B cell (primary cell): Measurements from ENCODE around the gene CLVS2. TPM values are rescaled to one million over a fixed set of nuclear protein-coding genes. Genes with fewer than 3 reads are reported as not detected.

Experiments used
- ATAC-seq: fragments of 200-7000 bp; cut with Tn5 transposase; one replicate; pipeline ENCODE4 v1.10.0; 2021; ENCODE audit warnings: low read depth, mild to moderate bottlenecking, moderate number of reproducible peaks, moderate library complexity
- CTCF ChIA-PET: fragments of 350-600 bp; sonication (Branson Sonifier 250); formaldehyde crosslinking; loops from one replicate; lab custom pipeline; 2021; ENCODE audit warnings: antibody characterized with exemption, inconsistent platforms; lab: Charles Lee
- POLR2A ChIA-PET: fragments of 350-600 bp; sonication (Branson Sonifier 250); formaldehyde crosslinking; loops from one replicate; lab custom pipeline; 2021; ENCODE audit warnings: antibody characterized with exemption; lab: Charles Lee
- DNase-seq: peaks from one replicate; pipeline ENCODE4 v3.0.0; 2013
- H2AFZ ChIP-seq: 2 replicates; pipeline ENCODE4 v1.6.1; 2012; ENCODE audit warnings: mild to moderate bottlenecking, low read depth, low read length; ENCODE audit not compliant: insufficient read depth, poor library complexity, severe bottlenecking
- H3K27ac ChIP-seq, 2 donors: 1 replicate in 1 of 2; 2 replicates in 1 of 2; pipeline ENCODE4 v1.5.1; 2012 to 2013; ENCODE audit warnings: low read length in 2 of 2, mild to moderate bottlenecking in 2 of 2, moderate library complexity in 1 of 2
- H3K27me3 ChIP-seq, 4 experiments: fragments of 200-600 bp in 1 of 4; sonication (generic) in 1 of 4; replicated peaks in 1 of 4; 1 replicate in 2 of 4; 2 replicates in 2 of 4; pipeline versions ENCODE4 v1.6.1 to v1.7.0; 2013 to 2016; ENCODE audit warnings: low read length in 3 of 4, mild to moderate bottlenecking in 2 of 4, mixed read lengths in 1 of 4, moderate library complexity in 1 of 4; ENCODE audit not compliant: insufficient read depth in 4 of 4, control insufficient read depth in 3 of 4; ENCODE audit errors: control extremely low read depth in 1 of 4
- H3K36me3 ChIP-seq, 2 experiments: replicated peaks in 1 of 2; 1 replicate in 1 of 2; 2 replicates in 1 of 2; pipeline versions ENCODE4 v1.6.1 to v1.7.1; 2013; ENCODE audit warnings: low read length in 1 of 2; ENCODE audit not compliant: insufficient read depth in 2 of 2, control insufficient read depth in 1 of 2; ENCODE audit errors: control extremely low read depth in 1 of 2, extremely low read depth in 1 of 2
- H3K4me1 ChIP-seq, 2 donors: fragments of 200-600 bp in 1 of 2; sonication (generic) in 1 of 2; 1 replicate in 1 of 2; 2 replicates in 1 of 2; pipeline versions ENCODE4 v1.5.1 to v1.6.1; 2013 to 2017; ENCODE audit warnings: low read length in 2 of 2; ENCODE audit not compliant: control insufficient read depth in 2 of 2, insufficient read depth in 2 of 2
- H3K4me2 ChIP-seq: replicated peaks from 2 replicates; pipeline ENCODE3; 2012; ENCODE audit warnings: mild to moderate bottlenecking, low read depth, low read length; ENCODE audit not compliant: poor library complexity, severe bottlenecking
- H3K4me3 ChIP-seq, 5 experiments: fragments of 200-600 bp in 1 of 5; sonication (generic) in 1 of 5; 1 replicate in 3 of 5; 2 replicates in 2 of 5; pipeline versions ENCODE4 v1.5.1 to v1.7.0; 2011 to 2016; ENCODE audit warnings: low read length in 4 of 5, mild to moderate bottlenecking in 4 of 5, low read depth in 2 of 5, control low read depth in 1 of 5, moderate library complexity in 1 of 5; ENCODE audit not compliant: insufficient read depth in 1 of 5; ENCODE audit errors: control extremely low read depth in 1 of 5, extremely low read depth in 1 of 5
- H3K79me2 ChIP-seq: fragments of 200-600 bp; sonication (generic); one replicate; pipeline ENCODE4 v1.6.0; 2016; ENCODE audit warnings: low read length; ENCODE audit not compliant: control insufficient read depth, insufficient read depth
- H3K9ac ChIP-seq: fragments of 200-600 bp; sonication (generic); 2 replicates; pipeline ENCODE4 v1.6.1; 2017; ENCODE audit warnings: mild to moderate bottlenecking, low read length, moderate library complexity
- H3K9me3 ChIP-seq, 3 donors: one replicate each; pipeline versions ENCODE4 v1.6.1 to v1.7.1; 2013; ENCODE audit warnings: low read length in 2 of 3; ENCODE audit not compliant: control insufficient read depth in 2 of 3, insufficient read depth in 1 of 3; ENCODE audit errors: control extremely low read depth in 1 of 3
- H4K20me1 ChIP-seq: 2 replicates; pipeline ENCODE4 v1.6.0; 2012; ENCODE audit warnings: mild to moderate bottlenecking, low read length; ENCODE audit not compliant: insufficient read depth, control insufficient read depth, poor library complexity, severe bottlenecking
- H3K27ac Mint-ChIP-seq: one replicate; pipeline ENCODE4 v1.8.0; 2021; ENCODE audit warnings: mixed read lengths
- H3K27me3 Mint-ChIP-seq: one replicate; pipeline ENCODE4 v1.8.0; 2021; ENCODE audit warnings: mixed read lengths
- H3K4me1 Mint-ChIP-seq: one replicate; pipeline ENCODE4 v1.8.0; 2021; ENCODE audit warnings: mixed read lengths
- H3K4me3 Mint-ChIP-seq: one replicate; pipeline ENCODE4 v1.8.0; 2021; ENCODE audit warnings: mixed read lengths
- H3K9me3 Mint-ChIP-seq: one replicate; pipeline ENCODE4 v1.8.0; 2022; ENCODE audit warnings: mixed read lengths; ENCODE audit not compliant: insufficient read depth
- CTCF ChIP-seq: fragments of 200-600 bp; IDR thresholded peaks from one replicate; pipeline ENCODE4 v1.8.0; 2022; ENCODE audit warnings: antibody characterized with exemption, mild to moderate bottlenecking
- EZH2 ChIP-seq: IDR thresholded peaks from 2 replicates; pipeline ENCODE4 v1.6.1; 2012; ENCODE audit warnings: borderline replicate concordance, low read depth, mild to moderate bottlenecking, moderate library complexity, low read length; ENCODE audit not compliant: insufficient read depth, poor library complexity, severe bottlenecking
- WGBS: methylation state at CpG from one replicate; pipeline ENCODE4 v1.1.5; 2013; ENCODE audit warnings: missing lambda C conversion rate; ENCODE audit not compliant: insufficient coverage; 5-methylcytosine and 5-hydroxymethylcytosine counted together
- intact Hi-C: fragments of 100-400 bp; cut with micrococcal nuclease; formaldehyde crosslinking; loops from one replicate; pipeline ENCODE4 v1.10.0; 2022
- polyA plus RNA-seq: library from polyadenylated mRNA; depleted of rRNA; stranded (reverse); fragments of >200 nt; gene quantifications from 2 replicates; pipeline ENCODE4 v1.2.3, GENCODE V29; 2012
- total RNA-seq, 2 donors: library from RNA; stranded (reverse); fragments of 120-200 nt in 1 of 2; gene quantifications; 1 replicate in 1 of 2; 2 replicates in 1 of 2; pipeline versions ENCODE4 v1.2.3 to v1.2.4, GENCODE V29; 2013 to 2022

Gene CLVS2
- total and polyA plus RNA-seq, 2 donors (not counting 1 experiment from before 2014, with no cell fraction given): not detected

GRCh38 chr6:123036648-123037047 lies 40.6 kb downstream of the CLVS2 start:
- Histone ChIP-seq H3K4me2 (no peak overlapping the region), H3K27me3 (no peaks in the 10 kb centered on the region), H3K9me3 (no peaks in the 10 kb centered on the region), H3K79me2 (no peaks in the 10 kb centered on the region), H2AFZ (no peak overlapping the region), H3K9ac (no peak overlapping the region), H3K4me3 (no peak overlapping the region), H3K4me1 (no peaks in the 10 kb centered on the region), H3K36me3 (no peaks in the 10 kb centered on the region), H3K27ac (no peak overlapping the region), H4K20me1 (no peaks in the 10 kb centered on the region)
- WGBS: 83% methylated on average over 1 of the region's 3 CpGs
- no peak for DNase-seq
- Mint-ChIP-seq H3K4me3 (no peak overlapping the region), H3K9me3 (no peaks in the 10 kb centered on the region), H3K4me1 (no peaks in the 10 kb centered on the region), H3K27ac (no peak overlapping the region), H3K27me3 (no peaks in the 10 kb centered on the region)
- no peak for ATAC-seq
- intact Hi-C loops: no loop called here
- ChIA-PET CTCF (no interaction called here), POLR2A (no interaction called here)
- TF ChIP-seq CTCF: no peak

- no peaks in the 10 kb centered on the region for H3K27me3 Mint-ChIP-seq
- no peaks in the 10 kb centered on the region for H3K4me1 Mint-ChIP-seq
- no peaks in the 10 kb centered on the region for H3K9me3 ChIP-seq
- no peak for DNase-seq
- no CpG with 5 or more reads among the region's 3 CpGs for WGBS
- H3K9me3 Mint-ChIP-seq: no peaks in the 10 kb centered on the region
- no peak overlapping the region for H2AFZ ChIP-seq
- no peaks in the 10 kb centered on the region for H3K27me3 ChIP-seq
- intact Hi-C loops: no loop called here
- ChIA-PET POLR2A (no interaction called here), CTCF (no interaction called here)
- no peak overlapping the region for H3K9ac ChIP-seq
- ATAC-seq: no peak
- H3K36me3 ChIP-seq: no peaks in the 10 kb centered on the region
- H3K4me2 ChIP-seq: no peak overlapping the region
- no peak overlapping the region for H3K27ac ChIP-seq
- H3K4me1 ChIP-seq: no peaks in the 10 kb centered on the region
- no peaks in the 10 kb centered on the region for H3K79me2 ChIP-seq
- no peak overlapping the region for H3K27ac Mint-ChIP-seq
- no peak for TF ChIP-seq CTCF
- TF ChIP-seq EZH2: no peak
- H4K20me1 ChIP-seq: no peaks in the 10 kb centered on the region
- H3K4me3 ChIP-seq: no peak overlapping the region
- H3K4me3 Mint-ChIP-seq: no peak overlapping the region
Observed at GRCh38 chr6:123039431-123039830, 43.4 kb downstream of the CLVS2 start.
